HG02759 (cell line): ENCODE results near the gene GDF9.

Experiments used
- ATAC-seq: cut with Tn5 transposase; IDR thresholded peaks from one replicate; pipeline ENCODE4 v1.9.1; 2021; ENCODE audit warnings: mild to moderate bottlenecking, moderate library complexity; ENCODE audit not compliant: unreplicated experiment

GDF9 gene

DNA sequence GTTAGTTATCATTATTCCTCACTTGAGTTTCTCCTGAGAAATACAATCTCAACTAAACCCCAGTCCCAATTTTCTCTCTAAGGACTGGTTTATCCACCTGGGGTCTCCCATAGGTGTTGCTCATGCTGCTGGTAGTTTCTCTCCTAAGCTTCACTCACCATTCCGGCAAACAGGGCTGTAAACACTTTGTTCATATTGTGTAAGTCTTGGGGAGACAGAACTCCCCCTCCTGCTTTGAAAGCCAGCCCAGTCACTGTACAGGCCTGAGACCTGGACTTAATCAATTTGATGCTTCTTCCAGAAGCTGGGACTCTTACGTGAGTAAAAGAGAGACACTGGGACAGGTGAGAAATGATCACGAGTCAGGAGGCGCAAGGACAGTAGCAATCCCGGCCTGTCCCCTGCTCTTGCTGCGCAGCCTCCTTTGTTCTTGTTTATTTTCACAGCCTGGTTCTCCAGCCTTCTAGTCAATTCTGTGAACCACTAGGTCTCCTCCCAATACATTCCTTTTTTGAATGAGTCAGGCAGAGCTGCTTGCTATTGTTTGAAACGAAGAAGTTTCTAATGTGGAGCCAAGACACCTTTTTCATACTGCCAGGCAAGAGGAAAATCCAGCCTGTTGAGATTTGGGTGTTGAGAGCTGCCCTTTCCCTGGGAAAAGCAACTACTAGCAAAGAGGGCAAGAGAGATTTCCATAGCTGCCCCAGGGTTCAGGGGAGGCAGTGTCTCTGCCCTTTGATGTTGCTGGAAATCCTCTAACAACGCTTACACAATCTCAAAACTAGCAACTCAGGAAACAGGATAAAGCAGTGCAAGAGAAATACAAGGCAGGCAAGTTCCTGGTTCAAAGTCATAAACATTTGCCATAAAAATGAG lies 26.6 kb downstream of the GDF9 start:
- no peak for ATAC-seq

- no peak for ATAC-seq
Measured at GRCh38 chr5:132838516-132839282, 27.6 kb downstream of the GDF9 start.

DNA sequence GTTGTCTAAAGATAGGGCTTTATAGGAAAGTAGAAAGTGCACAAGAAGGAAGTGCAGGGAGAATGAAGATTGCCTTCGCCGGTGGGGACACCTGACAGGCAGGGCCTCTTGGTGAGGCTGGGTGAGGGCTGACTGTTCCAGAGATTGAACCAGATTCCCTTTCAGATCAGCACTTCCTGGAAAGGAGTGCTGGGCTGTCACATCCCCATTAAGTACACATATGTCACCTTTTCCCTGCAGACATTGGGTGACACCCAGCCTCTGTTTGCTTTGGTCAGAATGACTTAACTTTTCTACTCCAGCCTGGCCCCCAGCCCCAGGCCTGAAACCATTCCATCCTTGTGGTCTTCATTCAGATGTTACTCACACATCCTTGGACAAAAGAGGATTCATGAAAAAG lies 28.4 kb downstream of the GDF9 start:
- no peak for ATAC-seq

GRCh38 chr5:132836852-132837251 lies 29.4 kb downstream of the GDF9 start:
- no peak for ATAC-seq

- no peak for ATAC-seq
Measured at GRCh38 chr5:132834057-132834456, 32.2 kb downstream of the GDF9 start.

- ATAC-seq: no peak
Measured at GRCh38 chr5:132832612-132833011, 33.7 kb downstream of the GDF9 start.

- ATAC-seq: no peak
Measured at GRCh38 chr5:132831095-132831860, 35.0 kb downstream of the GDF9 start.

DNA sequence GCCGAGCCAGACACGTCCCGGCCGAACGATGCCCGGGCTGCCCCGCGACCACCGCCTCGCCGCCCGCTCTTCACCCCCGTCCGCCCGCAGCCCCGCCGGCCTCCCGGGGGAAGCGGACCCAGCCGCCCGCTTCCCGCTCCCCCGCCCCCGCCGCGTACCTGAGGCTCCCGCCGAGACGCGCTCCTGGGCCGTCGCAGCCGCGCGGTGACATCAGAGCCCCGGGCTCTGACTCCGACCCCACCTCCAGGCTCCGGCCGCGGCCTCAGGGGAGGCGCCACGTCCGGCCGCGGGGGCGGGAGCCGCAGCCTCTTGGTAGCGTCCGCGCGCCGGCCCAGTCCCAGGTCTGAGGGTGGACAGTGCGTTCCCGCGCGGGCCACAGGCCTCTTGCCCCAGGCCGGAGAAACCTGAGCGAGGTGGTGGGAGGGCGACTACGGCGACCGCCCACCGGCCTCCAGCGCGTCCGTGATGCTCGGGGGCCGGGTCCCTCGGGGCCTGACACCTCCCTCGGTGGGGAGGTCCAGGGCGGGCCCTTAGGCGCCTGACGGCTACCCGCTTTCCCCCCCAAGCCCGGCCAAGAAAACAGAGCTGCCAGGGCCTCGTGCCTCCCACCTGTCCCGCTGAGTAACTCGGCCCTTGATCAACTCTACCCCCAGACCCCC lies 35.7 kb downstream of the GDF9 start, which contains the start of gene SHROOM1:
TSS of gene SHROOM1 (minus strand) at position 212 of the 659 bp plus-strand sequence. CDS start 4,507 bp downstream, outside the sequence.
- ATAC-seq: peak; percentile 72

- ATAC-seq: peak; percentile 85
Measured at GRCh38 chr5:132829742-132830435, 36.4 kb downstream of the GDF9 start.

GRCh38 chr5:132828846-132829494 lies 37.3 kb downstream of the GDF9 start:
- no peak for ATAC-seq

DNA sequence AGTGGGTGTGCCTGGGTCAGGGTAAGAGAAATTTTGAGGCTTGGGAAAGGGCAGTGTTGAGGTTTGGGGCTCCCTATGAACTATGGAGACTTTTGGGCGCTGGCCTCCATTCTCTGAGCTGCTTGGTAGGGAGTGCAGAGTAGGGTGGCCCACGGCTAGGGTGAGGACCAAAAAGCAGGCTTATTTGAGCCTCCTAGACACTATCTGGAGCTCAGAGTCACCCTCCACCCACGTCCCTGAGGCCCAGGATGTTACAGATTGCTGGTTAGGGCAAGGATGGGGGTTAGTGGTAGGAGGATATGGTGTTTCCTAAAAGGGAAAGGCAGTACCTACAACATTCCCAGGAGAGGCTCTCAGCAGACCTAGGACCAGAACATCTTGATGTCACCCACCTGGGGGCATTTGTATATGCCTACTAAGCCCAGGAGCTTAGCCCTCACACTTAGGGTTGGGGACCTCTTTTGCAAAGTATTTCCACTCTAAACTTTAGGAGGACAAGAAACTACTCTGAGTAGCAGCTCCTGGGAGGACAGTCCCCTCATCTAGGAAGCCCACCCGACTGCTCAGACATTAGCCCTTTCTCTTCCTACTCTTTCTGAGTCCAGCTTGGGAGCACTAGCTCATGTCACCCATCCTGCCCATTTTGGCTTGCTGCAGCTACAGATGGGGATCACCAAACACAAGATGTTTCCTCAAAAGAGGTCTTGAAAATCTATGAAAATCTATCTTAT lies 38.2 kb downstream of the GDF9 start:
- ATAC-seq: no peak

DNA sequence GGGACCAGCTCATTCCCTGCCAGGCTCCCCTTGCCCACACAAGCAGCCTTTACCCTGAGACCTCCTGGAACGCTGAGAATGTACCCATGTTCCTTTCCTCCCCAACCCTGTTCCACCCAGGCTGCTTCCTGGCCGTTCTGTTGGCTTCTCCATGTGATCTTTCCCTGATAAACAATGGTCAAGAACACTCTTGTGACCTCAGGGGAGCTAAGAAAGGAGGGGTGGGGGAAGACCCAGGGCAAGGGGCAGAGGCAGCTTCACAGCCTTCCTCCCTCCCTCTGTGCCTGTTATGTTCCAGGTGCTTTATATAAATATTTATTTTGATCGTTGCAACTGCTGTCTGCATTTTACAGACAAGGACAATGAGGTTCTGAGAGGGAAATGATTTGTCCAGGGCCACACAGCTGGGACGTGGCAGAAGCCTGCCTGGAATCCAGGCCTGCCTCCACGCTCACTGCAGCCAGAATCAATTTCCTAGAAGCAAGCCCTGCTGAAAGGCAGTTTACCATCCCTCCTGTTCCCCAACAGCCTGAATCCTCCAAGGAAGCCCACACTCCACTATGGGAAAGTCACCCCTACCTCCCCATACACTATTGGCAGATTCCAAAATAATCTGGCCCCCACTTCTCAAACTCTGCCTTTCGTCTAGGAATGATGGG lies 39.7 kb downstream of the GDF9 start:
- no peak for ATAC-seq

DNA sequence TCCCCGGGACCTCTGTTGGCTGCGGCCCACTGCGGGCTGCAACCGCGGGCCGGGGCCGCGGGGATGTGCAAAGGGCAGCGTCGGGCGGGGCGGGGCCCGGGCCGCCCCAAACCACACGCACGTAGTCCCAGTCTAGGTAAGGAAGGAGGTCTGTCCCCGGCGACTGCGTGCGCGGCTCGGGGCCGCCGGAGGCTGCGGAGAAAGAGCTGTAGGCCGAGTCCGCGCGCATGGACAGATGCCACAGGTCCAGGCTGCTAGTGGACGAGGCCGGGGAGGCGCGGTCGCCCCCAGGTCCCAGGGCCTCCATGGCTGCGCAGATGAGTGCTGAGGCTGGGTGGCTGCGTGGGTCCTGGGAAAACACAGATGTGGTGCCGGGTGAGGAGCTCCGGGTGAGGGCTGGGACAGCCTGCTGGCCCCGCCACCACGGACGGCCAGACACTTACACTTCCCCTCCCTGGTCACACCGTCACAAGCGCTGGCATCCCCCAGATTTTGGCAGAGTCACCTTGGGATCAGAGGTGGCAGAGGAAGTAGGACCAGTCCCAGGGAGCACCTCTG lies 40.4 kb downstream of the GDF9 start:
- ATAC-seq: no peak

DNA sequence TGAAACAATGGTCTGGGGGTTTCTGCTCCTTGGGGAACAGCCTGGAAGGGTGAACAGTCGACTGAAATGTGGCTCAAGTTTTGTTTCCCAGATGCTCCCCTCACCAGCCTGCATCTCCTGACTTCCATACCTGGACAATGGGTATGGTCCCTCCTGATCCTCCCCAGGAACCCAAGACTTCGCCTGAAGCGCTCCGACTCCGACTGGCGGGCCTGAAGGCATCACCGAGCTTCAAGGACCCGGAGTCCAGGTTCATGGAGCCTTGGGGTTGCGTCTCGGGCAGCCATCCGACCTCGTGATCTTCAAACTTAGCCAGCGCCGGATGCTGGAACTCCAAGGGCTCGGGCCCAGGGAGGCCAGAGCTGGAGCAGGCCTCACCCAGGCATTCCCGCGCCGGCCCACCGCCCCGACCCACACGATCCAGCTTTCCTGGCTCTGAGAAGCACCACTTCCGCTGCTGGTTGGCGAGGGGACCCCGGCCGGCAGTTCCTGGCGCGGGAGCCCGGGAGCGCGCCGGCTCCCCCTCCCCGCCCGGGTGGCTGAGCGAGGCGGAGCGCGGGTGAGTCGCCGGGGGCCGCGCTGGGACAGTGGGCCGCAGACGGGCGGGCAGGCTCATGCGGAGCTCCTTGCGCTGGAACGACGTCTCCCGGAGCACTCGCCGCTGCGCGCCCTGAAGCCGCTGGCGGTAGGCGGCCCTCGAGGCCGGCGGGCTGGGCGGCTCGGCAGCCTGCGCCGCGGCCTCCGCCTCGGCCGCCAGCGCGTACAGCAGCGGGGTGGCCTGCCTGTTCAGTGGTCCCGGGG lies 41.0 kb downstream of the GDF9 start:
- ATAC-seq: no peak

- no peak for ATAC-seq
Measured at GRCh38 chr5:132824426-132824825, 41.8 kb downstream of the GDF9 start.

GRCh38 chr5:132823481-132824050 lies 42.7 kb downstream of the GDF9 start:
- no peak for ATAC-seq
